Activated T-cell treated with anti-CD3 and anti-CD28 coated beads for 48 hours (primary cell): ENCODE measurements around the gene GALNS.

Experiments used
- DNase-seq: peaks from one replicate; pipeline ENCODE4 v3.0.0-alpha.2; 2020; ENCODE audit warnings: low read depth

Gene GALNS

GRCh38 chr16:88888461-88889387, 32.0 kb upstream of the GALNS start:
- no peak for DNase-seq

DNA sequence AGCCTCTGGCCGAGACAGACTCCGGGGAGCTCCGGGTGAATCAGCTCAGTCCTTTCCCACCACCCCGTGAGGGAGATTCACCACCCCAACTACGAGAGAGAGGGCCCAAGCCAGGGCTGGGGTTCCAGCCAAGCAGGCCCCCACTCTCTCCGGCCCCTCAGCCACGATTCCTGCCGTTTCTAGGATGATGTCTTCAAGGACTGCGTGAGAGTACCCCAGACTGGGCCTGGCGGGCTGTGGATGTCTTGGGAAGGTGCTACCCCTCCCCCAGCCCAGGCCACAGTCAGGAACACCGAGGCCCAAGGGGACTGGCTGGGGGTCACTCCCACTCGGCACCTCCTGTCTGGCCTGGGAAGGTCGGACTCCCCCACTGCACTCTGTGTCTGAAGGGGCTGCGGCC, 31.3 kb upstream of the GALNS start:
- no peak for DNase-seq

DNA sequence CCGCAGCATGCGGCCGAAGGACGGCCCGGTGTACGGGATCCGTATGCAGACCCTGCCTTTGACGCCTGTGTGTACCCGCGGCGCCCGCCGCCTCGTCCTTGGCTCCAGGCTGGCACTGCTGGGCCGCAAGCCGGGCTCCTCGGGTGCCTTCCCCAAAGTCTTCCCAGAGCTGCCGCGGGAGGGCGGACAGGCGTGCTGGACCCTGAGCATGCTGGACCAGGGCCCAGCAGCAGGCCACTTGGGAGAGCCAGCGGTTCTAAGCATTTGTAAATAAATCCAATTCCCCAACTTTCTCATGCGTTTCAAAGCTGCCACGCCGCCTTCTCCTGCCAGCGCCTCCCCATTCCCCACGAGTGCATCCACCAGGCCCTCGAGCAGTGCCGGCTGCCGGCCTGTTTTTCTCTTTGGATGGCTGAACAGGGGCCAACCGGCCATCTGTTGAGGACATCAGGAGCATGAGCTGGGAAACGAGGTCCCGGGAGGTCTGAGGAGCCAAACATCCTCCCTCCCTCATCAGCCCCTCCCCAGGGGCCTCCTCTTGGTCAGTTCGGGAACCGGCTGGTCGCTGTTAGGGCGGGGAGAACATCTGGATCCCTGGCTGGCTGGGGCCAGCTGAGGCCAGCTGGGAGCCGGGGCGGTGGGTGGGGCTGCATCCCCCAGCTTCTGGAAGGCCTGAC, 30.2 kb upstream of the GALNS start:
- no peak for DNase-seq

- DNase-seq = no peak
These were observed 29.7 kb upstream of the GALNS start for GRCh38 chr16:88886420-88886844.

GRCh38 chr16:88885693-88886280, 29.0 kb upstream of the GALNS start:
- no peak for DNase-seq

GRCh38 chr16:88884569-88885271, 28.0 kb upstream of the GALNS start:
- no peak for DNase-seq

DNA sequence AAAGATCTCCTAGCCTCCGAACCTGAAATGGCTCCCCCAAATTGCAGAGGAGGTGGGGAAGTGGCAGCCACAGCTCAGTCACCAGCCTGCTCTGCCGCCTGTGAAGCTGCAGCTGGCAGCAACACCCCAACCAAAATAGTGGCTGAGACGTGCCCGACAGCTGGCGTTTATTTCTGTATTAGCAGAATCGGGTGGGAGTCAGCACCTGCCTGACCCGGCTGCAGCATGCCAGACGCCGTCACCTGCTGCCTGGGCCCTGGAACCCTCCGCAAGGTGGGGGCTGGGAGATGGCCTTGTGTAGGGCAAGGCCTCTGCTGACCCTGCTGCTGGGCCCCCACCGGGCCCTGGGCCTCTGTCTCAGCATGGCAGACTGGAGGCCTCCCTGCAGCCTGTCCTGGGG, 27.2 kb upstream of the GALNS start:
- no peak for DNase-seq

DNA sequence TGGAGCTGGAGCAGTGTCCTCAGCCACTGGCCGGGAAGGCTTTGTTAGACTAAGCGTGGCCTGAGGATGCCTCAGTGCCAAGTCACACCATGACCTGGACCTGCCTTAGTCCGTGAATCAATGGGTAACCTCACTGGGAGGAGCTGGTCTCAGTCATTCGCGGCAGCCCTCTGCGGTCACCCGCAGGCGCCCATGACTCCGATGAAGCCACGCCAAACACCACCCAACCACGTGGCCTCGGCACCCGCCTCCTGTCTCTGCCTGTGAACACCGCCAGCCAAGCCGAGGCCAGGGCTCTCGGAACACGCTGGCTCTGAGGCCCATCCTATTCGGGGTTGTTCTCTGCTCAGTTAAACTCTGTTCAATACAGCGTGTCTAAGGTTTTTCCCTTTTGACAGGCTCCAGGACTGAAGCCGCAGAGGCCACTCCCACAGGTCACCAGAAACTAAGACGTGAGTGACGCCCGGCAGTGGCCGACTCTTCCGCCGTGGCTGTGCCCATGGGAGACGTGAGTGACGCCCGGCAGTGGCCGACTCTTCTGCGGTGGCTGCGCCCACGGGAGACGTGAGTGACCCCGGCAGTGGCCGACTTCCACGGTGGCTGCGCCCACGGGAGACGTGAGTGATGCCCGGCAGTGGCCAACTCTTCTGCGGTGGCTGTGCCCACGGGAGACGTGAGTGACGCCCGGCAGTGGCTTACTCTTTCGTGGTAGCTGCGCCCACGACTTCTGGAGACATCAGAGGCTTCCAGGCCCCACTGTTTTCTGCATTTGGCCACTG, 26.6 kb upstream of the GALNS start:
- DNase-seq = no peak

GRCh38 chr16:88882358-88883030, 25.7 kb upstream of the GALNS start:
- DNase-seq = no peak

DNA sequence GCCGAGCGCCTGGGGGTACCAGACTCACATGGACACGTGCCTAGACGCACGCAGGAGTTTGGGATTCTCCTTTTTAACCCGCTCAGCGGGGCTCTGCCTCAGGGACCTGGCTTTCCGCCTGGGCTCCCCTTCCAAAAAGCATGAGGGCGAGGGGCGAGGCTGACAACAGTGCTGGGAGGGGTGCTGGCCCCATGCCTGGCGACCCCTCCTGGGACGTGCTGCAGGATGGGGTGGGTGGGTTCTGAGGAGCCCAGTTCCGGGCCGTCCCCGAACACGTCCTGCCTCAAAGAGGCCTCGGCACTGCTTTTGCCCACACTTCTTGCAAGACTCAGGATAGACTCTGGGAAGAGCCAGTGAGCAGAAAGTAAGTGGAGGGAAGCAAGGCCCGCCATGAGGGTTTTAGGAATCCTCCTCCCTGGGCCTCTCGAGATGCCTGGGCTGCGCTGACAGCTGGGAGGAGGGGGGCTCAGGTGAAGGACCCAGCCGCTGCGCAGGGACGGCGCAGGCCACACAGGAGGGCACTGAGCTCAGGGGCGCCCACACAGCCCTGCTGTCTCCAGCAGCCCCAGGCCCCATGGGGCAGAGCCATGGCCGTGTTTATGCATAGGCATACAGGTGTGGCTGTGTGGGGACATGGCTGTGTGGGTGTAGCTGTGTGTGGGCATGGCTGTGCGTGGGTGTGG, 25.1 kb upstream of the GALNS start:
- no peak for DNase-seq

- no peak for DNase-seq
These were observed 24.4 kb upstream of the GALNS start for GRCh38 chr16:88881007-88881615.

- DNase-seq = no peak
These were observed 23.7 kb upstream of the GALNS start for GRCh38 chr16:88880226-88881006.

DNA sequence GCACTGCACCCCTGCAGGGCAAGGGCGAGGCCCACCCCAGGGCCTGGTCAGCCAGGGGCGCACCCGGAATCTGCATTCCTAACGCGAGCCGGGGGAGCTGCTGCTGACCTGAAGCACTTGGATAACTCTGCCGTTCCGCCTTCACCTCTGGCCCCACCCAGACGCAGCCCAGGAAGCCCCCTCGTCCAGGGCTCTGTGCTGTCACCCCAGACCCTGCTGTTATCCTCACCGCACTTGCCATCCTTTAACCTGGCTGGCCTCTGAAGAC, 23.0 kb upstream of the GALNS start:
- DNase-seq = no peak

DNA sequence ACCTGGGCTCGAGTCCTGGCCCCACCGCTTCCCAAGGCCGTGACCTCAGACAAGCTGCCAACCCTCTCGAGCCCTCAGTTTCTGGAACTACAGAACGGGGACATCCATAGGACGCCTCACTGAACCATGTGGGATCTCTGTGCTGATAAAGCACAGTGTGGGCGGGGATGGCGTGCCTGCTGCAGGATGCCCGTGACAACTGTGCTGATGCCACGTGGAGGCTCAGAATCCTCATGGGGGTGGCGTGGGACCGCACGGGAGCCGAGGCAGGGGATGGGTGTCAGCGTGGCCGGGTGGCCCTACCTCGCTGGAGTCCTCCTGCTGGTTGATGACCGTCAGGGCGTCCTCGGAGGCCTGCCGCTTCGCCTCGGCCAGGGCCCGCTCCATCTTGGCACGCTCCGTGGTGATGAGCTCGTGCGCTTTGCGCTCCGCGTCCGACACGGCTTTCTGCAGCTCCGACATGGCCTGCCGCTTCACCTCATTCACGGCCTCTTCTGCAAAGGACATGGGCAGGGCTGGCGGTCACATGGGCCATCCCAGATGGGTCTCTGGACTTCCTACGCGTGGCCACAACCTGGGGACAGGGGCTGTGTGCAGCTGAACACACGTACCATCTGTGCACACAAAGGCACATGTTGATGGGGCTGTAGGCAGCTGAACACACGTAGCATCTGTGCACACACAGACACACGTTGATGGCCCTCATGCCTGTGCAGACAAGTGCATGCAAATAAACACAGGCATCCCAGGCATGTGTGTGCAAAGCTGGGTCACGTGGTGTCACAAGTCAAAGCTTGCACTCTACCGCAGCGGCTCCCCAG, 22.4 kb upstream of the GALNS start:
- DNase-seq = no peak

DNA sequence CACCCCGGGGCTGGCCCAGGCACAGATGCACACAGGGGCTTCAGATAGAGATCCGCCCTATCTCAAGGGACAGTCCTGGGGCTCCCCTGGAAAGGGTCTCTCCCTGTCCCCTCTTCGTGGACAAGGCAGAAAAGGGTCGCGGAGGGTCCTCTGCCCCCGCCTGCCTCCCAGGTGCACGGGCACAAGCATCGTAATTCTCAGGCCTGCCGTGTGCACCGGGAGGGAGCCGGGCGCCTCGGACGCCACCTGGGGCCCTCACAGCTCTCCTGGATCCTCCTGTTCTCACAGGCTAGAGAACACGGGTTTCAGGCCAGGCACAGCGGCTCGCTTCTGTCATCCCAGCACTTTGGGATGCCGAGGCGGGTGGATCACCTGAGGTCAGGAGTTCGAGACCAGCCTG, 21.6 kb upstream of the GALNS start:
- DNase-seq = no peak

DNA sequence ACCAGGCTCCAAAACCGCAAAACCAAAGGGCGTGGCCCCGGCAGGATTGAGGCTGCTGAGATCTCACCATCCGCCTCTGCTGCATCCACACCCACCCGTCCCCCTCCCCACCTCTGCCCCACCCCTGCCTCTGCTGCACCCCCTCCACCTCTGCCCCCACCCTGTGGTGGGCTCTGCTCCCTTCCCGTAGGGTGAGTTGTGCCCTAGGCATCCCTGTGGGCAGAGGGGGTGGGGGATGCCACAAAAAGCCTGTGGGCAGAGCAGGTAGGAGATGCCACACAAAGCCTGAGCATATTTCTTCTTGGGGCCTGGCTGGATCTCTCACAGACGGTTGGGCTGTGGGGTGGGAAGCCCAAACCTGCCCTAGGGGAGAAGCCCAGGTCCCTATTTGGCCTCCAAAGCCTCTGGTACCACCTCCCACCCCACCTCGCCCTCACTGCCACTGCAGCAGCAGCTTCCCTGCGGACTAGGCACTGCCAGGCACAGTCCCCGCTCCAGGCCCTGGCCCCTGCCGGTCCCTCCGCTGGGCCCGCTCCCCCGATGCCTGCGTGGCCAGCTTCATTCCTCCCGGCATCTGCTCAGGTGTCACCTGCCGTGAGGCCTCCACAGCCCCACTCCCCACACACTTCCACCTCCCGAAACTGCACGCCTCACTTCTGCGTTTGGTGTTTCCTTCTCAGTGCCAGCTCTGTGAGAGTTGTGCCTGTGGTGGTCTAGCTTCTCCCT, 21.0 kb upstream of the GALNS start:
- DNase-seq = no peak

DNA sequence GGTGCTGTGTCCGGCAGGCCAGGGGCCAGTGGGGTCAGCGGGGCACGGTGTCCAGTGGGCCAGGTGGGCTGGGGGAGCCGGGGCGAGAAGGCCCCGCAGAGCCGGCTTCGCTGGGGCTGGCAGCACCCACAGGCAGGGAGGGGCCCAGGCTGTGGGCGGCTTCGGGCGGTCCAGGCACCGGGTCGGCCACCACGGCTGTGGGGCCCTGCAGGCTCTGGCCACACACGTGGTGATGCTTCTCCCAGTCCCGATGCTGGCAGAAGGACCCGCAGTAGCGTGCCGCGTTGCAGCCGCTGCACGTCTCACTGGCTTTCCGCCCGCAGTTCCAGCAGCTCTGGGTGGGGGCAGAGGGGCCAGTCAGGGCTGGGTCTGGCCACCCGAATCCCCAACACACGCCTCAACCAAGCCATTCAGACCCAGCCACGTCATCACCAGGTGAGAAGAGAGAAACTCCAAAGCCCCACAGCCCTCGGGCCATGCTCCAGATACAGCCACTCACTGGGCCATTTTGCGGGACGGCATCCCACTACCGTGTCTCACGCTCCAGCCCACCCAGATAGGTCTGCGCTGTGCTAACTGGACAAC, 20.3 kb upstream of the GALNS start:
- no peak for DNase-seq
